GM23338 (cell line): ENCODE data around the gene ZBTB14. TPM values are rescaled to one million over a fixed set of nuclear protein-coding genes. Genes with fewer than 3 reads are reported as not detected.

Experiments
- ATAC-seq: fragments of 200-7000 bp; cut with Tn5 transposase; 3 replicates; pipeline ENCODE4 v1.9.1; 2020
- DNase-seq: peaks from one replicate; pipeline ENCODE4 v3.0.0-alpha.2; 2015; ENCODE audit warnings: low spot score
- H2AFZ ChIP-seq: fragments of 200-600 bp; sonication (generic); 2 replicates; pipeline ENCODE4 v1.8.0; 2016; ENCODE audit warnings: antibody characterized with exemption, mild to moderate bottlenecking, moderate library complexity
- H3F3A ChIP-seq: fragments of 200-600 bp; sonication (generic); replicated peaks from 2 replicates; pipeline ENCODE4 v1.8.0; 2017; ENCODE audit warnings: antibody characterized with exemption, mixed run types, low read depth
- H3K27ac ChIP-seq: fragments of 200-600 bp; sonication (generic); 2 replicates; pipeline ENCODE4 v1.6.1; 2016; ENCODE audit warnings: low read depth
- H3K27me3 ChIP-seq: fragments of 200-600 bp; sonication (generic); 2 replicates; pipeline ENCODE4 v1.8.0; 2016; ENCODE audit warnings: mild to moderate bottlenecking, mixed run types, moderate library complexity; ENCODE audit not compliant: insufficient read depth
- H3K36me3 ChIP-seq: fragments of 200-600 bp; sonication (generic); 2 replicates; pipeline ENCODE4 v1.8.0; 2016; ENCODE audit warnings: mild to moderate bottlenecking; ENCODE audit not compliant: insufficient read depth
- H3K4me1 ChIP-seq: fragments of 200-600 bp; sonication (generic); 2 replicates; pipeline ENCODE4 v1.8.0; 2016; ENCODE audit warnings: mild to moderate bottlenecking, moderate library complexity; ENCODE audit not compliant: insufficient read depth
- H3K4me2 ChIP-seq: fragments of 200-600 bp; sonication (generic); 2 replicates; pipeline ENCODE4 v1.7.1; 2017; ENCODE audit warnings: mixed run types
- H3K4me3 ChIP-seq: fragments of 200-600 bp; sonication (generic); 2 replicates; pipeline ENCODE4 v1.6.1; 2016; ENCODE audit warnings: mixed run types
- H3K79me2 ChIP-seq: fragments of 200-600 bp; sonication (generic); replicated peaks from 2 replicates; pipeline ENCODE4 v1.8.0; 2017; ENCODE audit warnings: mild to moderate bottlenecking; ENCODE audit not compliant: insufficient read depth
- H3K9me2 ChIP-seq: fragments of 200-600 bp; sonication (generic); 2 replicates; pipeline ENCODE4 v1.8.0; 2017; ENCODE audit not compliant: insufficient read depth
- H4K20me1 ChIP-seq: fragments of 200-600 bp; sonication (generic); replicated peaks from 2 replicates; pipeline ENCODE4 v1.8.0; 2017; ENCODE audit warnings: mild to moderate bottlenecking; ENCODE audit not compliant: insufficient read depth
- H3K27ac Mint-ChIP-seq: 2 replicates; pipeline ENCODE4 v1.8.0; 2020; ENCODE audit warnings: inconsistent platforms, mild to moderate bottlenecking, moderate library complexity, mixed read lengths
- H3K27me3 Mint-ChIP-seq: 3 replicates; pipeline ENCODE4 v1.8.0; 2022; ENCODE audit warnings: low read depth, mild to moderate bottlenecking, moderate library complexity, mixed read lengths, inconsistent platforms; ENCODE audit not compliant: insufficient read depth, poor library complexity
- H3K36me3 Mint-ChIP-seq: 3 replicates; pipeline ENCODE4 v1.8.0; 2021; ENCODE audit warnings: low read depth, mild to moderate bottlenecking, inconsistent platforms, moderate library complexity, mixed read lengths
- H3K4me1 Mint-ChIP-seq: 3 replicates; pipeline ENCODE4 v1.8.0; 2020; ENCODE audit warnings: mild to moderate bottlenecking, inconsistent platforms, mixed read lengths
- H3K4me3 Mint-ChIP-seq: 3 replicates; pipeline ENCODE4 v1.8.0; 2021; ENCODE audit warnings: moderate library complexity, mild to moderate bottlenecking, inconsistent platforms, mixed read lengths
- H3K9me3 Mint-ChIP-seq: 3 replicates; pipeline ENCODE4 v1.8.0; 2020; ENCODE audit warnings: moderate library complexity, mild to moderate bottlenecking, inconsistent platforms, mixed read lengths
- EZH2 ChIP-seq: fragments of 200-600 bp; sonication (generic); IDR thresholded peaks from one replicate; pipeline ENCODE4 v1.8.0; 2017; ENCODE audit warnings: antibody characterized with exemption, mild to moderate bottlenecking, low read depth; ENCODE audit not compliant: unreplicated experiment
- EZH2phosphoT487 ChIP-seq: fragments of 200-600 bp; sonication (generic); IDR thresholded peaks from one replicate; pipeline ENCODE4 v1.8.1; 2018; ENCODE audit warnings: antibody characterized with exemption; ENCODE audit not compliant: unreplicated experiment
- JUNB ChIP-seq: IDR thresholded peaks from one replicate; pipeline ENCODE4 v1.6.1; 2016; ENCODE audit warnings: antibody characterized with exemption; ENCODE audit not compliant: unreplicated experiment
- NANOG ChIP-seq: IDR thresholded peaks from 2 replicates; pipeline ENCODE4 v1.6.1; 2016; ENCODE audit warnings: antibody characterized with exemption, borderline replicate concordance
- POLR2AphosphoS5 ChIP-seq: IDR thresholded peaks from 2 replicates; pipeline ENCODE4 v1.6.1; 2016; ENCODE audit warnings: antibody characterized with exemption, low read depth
- REST ChIP-seq: IDR thresholded peaks from one replicate; pipeline ENCODE4 v1.6.1; 2018; ENCODE audit warnings: antibody characterized with exemption; ENCODE audit not compliant: unreplicated experiment
- STAT1 ChIP-seq: IDR thresholded peaks from one replicate; pipeline ENCODE4 v1.6.1; 2016; ENCODE audit warnings: antibody characterized with exemption; ENCODE audit not compliant: unreplicated experiment
- ZNF114 ChIP-seq: fragments of 250-450 bp; sonication (Bioruptor Pico); IDR thresholded peaks from 2 replicates; pipeline ENCODE4 v1.5.0; 2020; ENCODE audit warnings: mild to moderate bottlenecking, moderate library complexity
- ZNF331 ChIP-seq: fragments of 250-450 bp; sonication (Bioruptor Pico); IDR thresholded peaks from 2 replicates; pipeline ENCODE4 v1.5.0; 2020; ENCODE audit warnings: low read depth, mild to moderate bottlenecking, moderate library complexity
- polyA plus RNA-seq: library from polyadenylated mRNA; unstranded; fragments of >200 nt; fragmentation: Nextera tagmentation; extraction: Ambion mirVana; gene quantifications from 2 replicates; pipeline ENCODE4 v1.2.1, GENCODE V29; 2016
- total RNA-seq: library from RNA; depleted of rRNA; stranded (reverse); fragments of >200 nt; shearing (Covaris generic); gene quantifications from 2 replicates; pipeline ENCODE4 v1.2.3, GENCODE V29; 2014
- TF ChIP-seq, protein P1 (sequence below): IDR thresholded peaks from 2 replicates; pipeline ENCODE4 v1.6.1; 2016; ENCODE audit warnings: antibody characterized with exemption
- TF ChIP-seq, protein P2 (sequence below), 2 experiments: fragments of 200-600 bp in 1 of 2; sonication (generic) in 1 of 2; conservative IDR thresholded peaks; 2 replicates each; pipeline versions ENCODE4 v1.5.1 to v1.6.1; 2016 to 2017; ENCODE audit warnings: antibody characterized with exemption in 2 of 2, low read depth in 2 of 2, mild to moderate bottlenecking in 2 of 2, moderate library complexity in 1 of 2

ZBTB14 gene
- total and polyA plus RNA-seq, 2 experiments from 2014 or later, result 5.2 to 16.8 TPM

DNA sequence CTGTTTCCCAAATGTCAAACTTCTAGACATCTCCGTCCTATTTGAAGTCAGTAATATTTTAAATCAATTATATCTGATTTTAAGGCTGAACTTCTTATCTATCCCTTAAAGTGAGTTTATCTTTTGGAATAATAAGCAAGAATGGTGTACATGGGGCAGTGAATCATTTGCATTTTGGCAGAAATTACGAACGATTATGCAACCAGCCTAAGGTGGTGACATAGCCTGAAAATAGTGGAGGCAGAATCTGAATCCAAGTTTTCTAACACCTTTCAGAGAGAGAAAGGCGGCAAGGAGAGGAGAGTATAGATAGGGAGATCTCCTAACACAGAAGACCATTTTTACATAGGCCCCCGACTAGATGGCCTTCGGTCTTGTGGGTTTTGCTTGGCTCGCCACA lies 10.7 kb downstream of the ZBTB14 start:
- TF ChIP-seq EZH2 (no peak), ZNF331 (CRISPR knock-in tag) (no peak), ZNF114 (CRISPR knock-in tag) (no peak), NANOG (no peak), STAT1 (no peak), JUNB (no peak), REST (no peak)
- TF ChIP-seq, protein P1, sequence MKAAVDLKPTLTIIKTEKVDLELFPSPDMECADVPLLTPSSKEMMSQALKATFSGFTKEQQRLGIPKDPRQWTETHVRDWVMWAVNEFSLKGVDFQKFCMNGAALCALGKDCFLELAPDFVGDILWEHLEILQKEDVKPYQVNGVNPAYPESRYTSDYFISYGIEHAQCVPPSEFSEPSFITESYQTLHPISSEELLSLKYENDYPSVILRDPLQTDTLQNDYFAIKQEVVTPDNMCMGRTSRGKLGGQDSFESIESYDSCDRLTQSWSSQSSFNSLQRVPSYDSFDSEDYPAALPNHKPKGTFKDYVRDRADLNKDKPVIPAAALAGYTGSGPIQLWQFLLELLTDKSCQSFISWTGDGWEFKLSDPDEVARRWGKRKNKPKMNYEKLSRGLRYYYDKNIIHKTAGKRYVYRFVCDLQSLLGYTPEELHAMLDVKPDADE, result no peak
- TF ChIP-seq, protein P2, sequence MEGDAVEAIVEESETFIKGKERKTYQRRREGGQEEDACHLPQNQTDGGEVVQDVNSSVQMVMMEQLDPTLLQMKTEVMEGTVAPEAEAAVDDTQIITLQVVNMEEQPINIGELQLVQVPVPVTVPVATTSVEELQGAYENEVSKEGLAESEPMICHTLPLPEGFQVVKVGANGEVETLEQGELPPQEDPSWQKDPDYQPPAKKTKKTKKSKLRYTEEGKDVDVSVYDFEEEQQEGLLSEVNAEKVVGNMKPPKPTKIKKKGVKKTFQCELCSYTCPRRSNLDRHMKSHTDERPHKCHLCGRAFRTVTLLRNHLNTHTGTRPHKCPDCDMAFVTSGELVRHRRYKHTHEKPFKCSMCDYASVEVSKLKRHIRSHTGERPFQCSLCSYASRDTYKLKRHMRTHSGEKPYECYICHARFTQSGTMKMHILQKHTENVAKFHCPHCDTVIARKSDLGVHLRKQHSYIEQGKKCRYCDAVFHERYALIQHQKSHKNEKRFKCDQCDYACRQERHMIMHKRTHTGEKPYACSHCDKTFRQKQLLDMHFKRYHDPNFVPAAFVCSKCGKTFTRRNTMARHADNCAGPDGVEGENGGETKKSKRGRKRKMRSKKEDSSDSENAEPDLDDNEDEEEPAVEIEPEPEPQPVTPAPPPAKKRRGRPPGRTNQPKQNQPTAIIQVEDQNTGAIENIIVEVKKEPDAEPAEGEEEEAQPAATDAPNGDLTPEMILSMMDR (conservative IDR thresholded peaks at IDR 0.05; ENCODE audit: low read depth in 2 of 2), result no peak
- H3K9me3 Mint-ChIP-seq, result peaks cover 5% of the 10 kb centered on the region
- H3K36me3 Mint-ChIP-seq, result peaks cover 4% of the 10 kb centered on the region; the same call in 1 of the 3 replicates
- H3K27ac Mint-ChIP-seq, result no peak overlapping the region
- Histone ChIP-seq H2AFZ (no peak overlapping the region), H3K9me2 (no peaks in the 10 kb centered on the region), H3F3A (no peaks in the 10 kb centered on the region), H3K4me2 (no peak overlapping the region), H3K4me3 (no peak overlapping the region), H3K4me1 (peaks cover 9% of the 10 kb centered on the region), H3K79me2 (no peaks in the 10 kb centered on the region), H3K27me3 (no peaks in the 10 kb centered on the region), H3K36me3 (peaks cover 2% of the 10 kb centered on the region; the same call in 1 of the 2 replicates), H3K27ac (no peak overlapping the region), H4K20me1 (no peaks in the 10 kb centered on the region)
- ATAC-seq (no peak), DNase-seq (no peak)
- no peaks in the 10 kb centered on the region for H3K27me3 Mint-ChIP-seq
- H3K4me1 Mint-ChIP-seq, result peaks cover 16% of the 10 kb centered on the region
- H3K4me3 Mint-ChIP-seq, result no peak overlapping the region

- H3K4me3 Mint-ChIP-seq, result no peak overlapping the region
- ATAC-seq, result no peak
- Histone ChIP-seq H3K79me2 (no peaks in the 10 kb centered on the region), H3K36me3 (no peaks in the 10 kb centered on the region; the same call in 1 of the 2 replicates), H3K9me2 (no peaks in the 10 kb centered on the region), H3K4me1 (no peaks in the 10 kb centered on the region), H2AFZ (no peak overlapping the region), H3K27me3 (no peaks in the 10 kb centered on the region), H3K4me3 (no peak overlapping the region), H3F3A (no peaks in the 10 kb centered on the region), H3K4me2 (no peak overlapping the region), H3K27ac (no peak overlapping the region), H4K20me1 (no peaks in the 10 kb centered on the region)
- peaks cover 16% of the 10 kb centered on the region for H3K9me3 Mint-ChIP-seq
- no peak overlapping the region for H3K27ac Mint-ChIP-seq
- peaks cover 5% of the 10 kb centered on the region; the same call in 2 of the 3 replicates for H3K4me1 Mint-ChIP-seq
- H3K27me3 Mint-ChIP-seq, result no peaks in the 10 kb centered on the region
- peaks cover 4% of the 10 kb centered on the region; the same call in 1 of the 3 replicates for H3K36me3 Mint-ChIP-seq
- DNase-seq, result no peak
- TF ChIP-seq ZNF331 (CRISPR knock-in tag) (no peak), EZH2phosphoT487 (no peak), POLR2AphosphoS5 (no peak), REST (no peak), STAT1 (no peak), NANOG (no peak)
- TF ChIP-seq, protein P2 (conservative IDR thresholded peaks at IDR 0.05; ENCODE audit: low read depth in 2 of 2), result no peak
These were observed 12.8 kb downstream of the ZBTB14 start for GRCh38 chr18:5282770-5283169.
